Natural killer cell (primary cell): ENCODE data around the gene S100A14. TPM values are rescaled to one million over a fixed set of nuclear protein-coding genes. Genes with fewer than 3 reads are reported as not detected.

Experiments
- ATAC-seq, 3 donors: fragments of 150-1000 bp in 2 of 3; fragments of 200-7000 bp in 1 of 3; cut with Tn5 transposase; 1 replicate in 1 of 3; 2 replicates in 2 of 3; pipeline ENCODE4 v1.10.0; 2021; ENCODE audit warnings: mild to moderate bottlenecking in 2 of 3, moderate library complexity in 2 of 3
- DNase-seq, 2 donors: peaks; one replicate each; pipeline versions ENCODE4 v3.0.0 to v3.0.0-alpha.2; 2013 to 2021; ENCODE audit warnings: mixed read lengths in 1 of 2
- H3K27ac ChIP-seq: one replicate; pipeline ENCODE4 v1.5.1; 2013; ENCODE audit warnings: mild to moderate bottlenecking, low read length
- H3K27me3 ChIP-seq: one replicate; pipeline ENCODE4 v1.6.1; 2013; ENCODE audit warnings: low read length; ENCODE audit not compliant: control insufficient read depth, insufficient read depth
- H3K36me3 ChIP-seq: one replicate; pipeline ENCODE4 v1.6.1; 2013; ENCODE audit warnings: low read length; ENCODE audit not compliant: control insufficient read depth, insufficient read depth
- H3K4me1 ChIP-seq: one replicate; pipeline ENCODE4 v1.6.1; 2013; ENCODE audit warnings: low read length; ENCODE audit not compliant: control insufficient read depth, insufficient read depth
- H3K4me3 ChIP-seq: one replicate; pipeline ENCODE4 v1.5.1; 2013; ENCODE audit warnings: low read length
- H3K9me3 ChIP-seq: one replicate; pipeline ENCODE4 v1.6.1; 2013; ENCODE audit warnings: low read length; ENCODE audit not compliant: control insufficient read depth, insufficient read depth
- H3K27ac Mint-ChIP-seq, 2 donors: one replicate each; pipeline ENCODE4 v1.8.0; 2022; ENCODE audit warnings: mild to moderate bottlenecking in 2 of 2, mixed read lengths in 2 of 2, moderate library complexity in 1 of 2
- H3K27me3 Mint-ChIP-seq, 2 donors: one replicate each; pipeline ENCODE4 v1.8.0; 2022; ENCODE audit warnings: low read depth in 2 of 2, mixed read lengths in 2 of 2
- H3K36me3 Mint-ChIP-seq: one replicate; pipeline ENCODE4 v1.8.0; 2022; ENCODE audit warnings: mixed read lengths
- H3K4me1 Mint-ChIP-seq, 2 donors: one replicate each; pipeline ENCODE4 v1.8.0; 2022; ENCODE audit warnings: mixed read lengths in 2 of 2
- H3K4me3 Mint-ChIP-seq: one replicate; pipeline ENCODE4 v1.8.0; 2022; ENCODE audit warnings: mild to moderate bottlenecking, moderate library complexity, mixed read lengths
- H3K9me3 Mint-ChIP-seq, 2 donors: one replicate each; pipeline ENCODE4 v1.8.0; 2022; ENCODE audit warnings: mixed read lengths in 2 of 2
- CTCF ChIP-seq: fragments of 200-600 bp; IDR thresholded peaks from one replicate; pipeline ENCODE4 v1.8.0; 2022; ENCODE audit warnings: antibody characterized with exemption
- WGBS: methylation state at CpG from one replicate; pipeline ENCODE4 v1.1.7; 2013; ENCODE audit warnings: missing lambda C conversion rate; ENCODE audit not compliant: insufficient coverage; 5-methylcytosine and 5-hydroxymethylcytosine counted together
- intact Hi-C: fragments of 100-400 bp; cut with micrococcal nuclease; formaldehyde crosslinking; loops from one replicate; pipeline ENCODE4 v1.14.2; 2022
- total RNA-seq, 4 donors: library from RNA; stranded (reverse); fragments of 120-200 nt in 1 of 4; gene quantifications; one replicate each; pipeline versions ENCODE4 v1.2.3 to v1.2.4, GENCODE V29; 2013 to 2022

Gene S100A14
- total RNA-seq, 3 donors from 2014 or later (not counting 1 experiment from before 2014, with no cell fraction given) = not detected

DNA sequence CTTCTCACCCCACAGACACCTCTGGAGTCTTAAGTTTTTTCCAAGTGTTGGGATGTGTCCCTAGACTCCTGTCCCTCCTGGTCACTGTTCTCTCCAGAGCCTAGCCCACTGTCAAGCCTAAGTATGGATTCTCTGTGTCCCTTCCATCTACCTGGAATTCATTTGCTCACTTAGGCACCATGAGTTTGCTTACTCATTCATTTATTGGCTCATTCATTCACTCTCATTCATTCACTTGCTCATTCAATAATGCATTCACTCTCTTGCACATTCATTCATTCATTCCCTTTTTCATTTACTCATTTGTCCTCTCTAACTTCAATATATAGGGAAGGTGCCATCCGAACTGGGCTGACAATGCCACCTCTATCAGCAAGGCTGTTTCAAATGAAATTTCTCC, 4.8 kb downstream of the S100A14 start:
- no peak overlapping the region for H3K27ac Mint-ChIP-seq
- TF ChIP-seq CTCF = no peak
- intact Hi-C loops = no loop called here
- no peak overlapping the region for H3K4me3 Mint-ChIP-seq
- 94% methylated on average over 1 of the region's 1 CpG for WGBS
- Histone ChIP-seq H3K4me1 (peaks cover 3% of the 10 kb centered on the region), H3K36me3 (no peaks in the 10 kb centered on the region), H3K4me3 (no peak overlapping the region), H3K27me3 (no peaks in the 10 kb centered on the region), H3K27ac (no peak overlapping the region), H3K9me3 (no peaks in the 10 kb centered on the region)
- no peak for DNase-seq
- no peaks in the 10 kb centered on the region for H3K27me3 Mint-ChIP-seq
- H3K4me1 Mint-ChIP-seq = no peaks in the 10 kb centered on the region
- no peaks in the 10 kb centered on the region for H3K9me3 Mint-ChIP-seq
- no peaks in the 10 kb centered on the region for H3K36me3 Mint-ChIP-seq
- no peak for ATAC-seq

DNA sequence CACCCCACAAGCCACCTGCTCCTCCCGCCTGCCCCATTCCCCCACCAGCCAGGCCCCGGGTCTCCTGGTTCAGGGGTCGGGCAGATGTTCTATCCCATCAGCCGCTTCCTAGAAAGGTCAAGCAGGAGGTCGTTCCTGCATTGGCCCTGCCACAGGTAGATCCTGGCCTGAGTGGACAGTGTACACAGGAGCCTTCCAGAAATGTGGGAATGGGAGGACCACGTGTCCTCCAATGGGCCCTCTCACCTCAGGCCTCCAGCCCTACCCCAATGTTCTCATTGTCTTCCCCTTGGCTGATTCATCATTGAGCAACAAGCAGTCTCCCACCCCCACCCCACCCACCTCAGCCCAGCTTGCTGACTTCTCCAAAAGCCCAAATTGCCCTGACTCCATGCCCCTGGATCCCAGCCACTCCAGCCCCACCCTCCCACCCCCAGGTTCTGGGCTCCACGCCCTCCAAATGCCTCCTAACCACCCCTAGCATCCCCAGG, 5.3 kb downstream of the S100A14 start:
- Mint-ChIP-seq H3K4me3 (no peak overlapping the region), H3K27me3 (no peaks in the 10 kb centered on the region), H3K9me3 (no peaks in the 10 kb centered on the region), H3K27ac (no peak overlapping the region), H3K36me3 (no peaks in the 10 kb centered on the region), H3K4me1 (no peaks in the 10 kb centered on the region)
- no peak overlapping the region for H3K4me3 ChIP-seq
- WGBS = 87% methylated on average over 7 of the region's 7 CpGs
- H3K27me3 ChIP-seq = no peaks in the 10 kb centered on the region
- no peak for ATAC-seq
- H3K36me3 ChIP-seq = no peaks in the 10 kb centered on the region
- no peak for DNase-seq
- no peak overlapping the region for H3K27ac ChIP-seq
- peaks cover 3% of the 10 kb centered on the region for H3K4me1 ChIP-seq
- intact Hi-C loops = no loop called here
- H3K9me3 ChIP-seq = no peaks in the 10 kb centered on the region
- no peak for TF ChIP-seq CTCF

DNA sequence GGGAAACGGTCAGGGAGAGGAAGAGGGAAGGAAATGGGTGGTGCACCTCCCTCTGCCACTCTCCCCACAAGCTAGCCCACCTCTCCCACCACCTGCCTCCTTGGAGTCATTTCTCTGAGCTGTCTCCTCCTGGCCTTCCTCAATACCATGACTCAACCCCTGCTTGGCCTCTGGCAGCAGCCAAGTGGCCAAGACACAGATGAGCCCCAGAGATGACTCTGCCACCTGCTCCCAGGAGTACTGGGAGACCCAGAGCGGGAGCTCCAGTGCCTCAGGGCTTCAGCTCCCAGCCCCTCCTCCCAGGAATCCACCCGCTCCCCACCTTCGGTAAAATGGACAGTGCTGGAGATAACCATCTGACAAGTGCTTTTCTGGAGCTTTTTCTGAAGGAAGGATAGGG, 5.8 kb downstream of the S100A14 start:
- intact Hi-C loops = no loop called here
- no peak for DNase-seq
- no peak for TF ChIP-seq CTCF
- peaks cover 3% of the 10 kb centered on the region for H3K4me1 ChIP-seq
- no peaks in the 10 kb centered on the region for H3K27me3 ChIP-seq
- H3K27ac ChIP-seq = no peak overlapping the region
- 91% methylated on average over 3 of the region's 4 CpGs for WGBS
- H3K4me3 ChIP-seq = no peak overlapping the region
- H3K27me3 Mint-ChIP-seq = peaks cover 0 to under 1% of the 10 kb centered on the region in 2 donors
- H3K9me3 Mint-ChIP-seq = no peaks in the 10 kb centered on the region
- no peaks in the 10 kb centered on the region for H3K36me3 ChIP-seq
- no peak for ATAC-seq
- H3K36me3 Mint-ChIP-seq = no peaks in the 10 kb centered on the region
- H3K27ac Mint-ChIP-seq = no peak overlapping the region
- no peaks in the 10 kb centered on the region for H3K9me3 ChIP-seq
- H3K4me1 Mint-ChIP-seq = no peaks in the 10 kb centered on the region
- no peak overlapping the region for H3K4me3 Mint-ChIP-seq

DNA sequence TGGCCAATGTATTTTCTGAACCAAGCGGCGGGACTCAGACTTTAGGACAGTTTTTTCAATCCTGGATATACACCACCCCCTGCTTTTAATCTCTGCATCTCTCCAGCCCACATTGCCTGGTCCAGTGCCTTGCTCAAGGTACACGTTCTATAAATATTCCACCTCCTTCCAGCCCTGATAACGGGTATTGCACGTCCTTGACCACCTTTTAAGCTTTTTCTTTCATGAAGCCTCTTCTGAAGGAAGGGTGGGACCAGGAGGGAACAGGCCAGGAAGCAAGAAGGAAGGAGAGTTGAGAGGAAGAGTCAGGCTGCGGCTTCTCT, 6.6 kb downstream of the S100A14 start:
- no peak overlapping the region for H3K27ac Mint-ChIP-seq
- WGBS = 86% methylated on average over 6 of the region's 6 CpGs

More for the DNA sequence above, 6.6 kb downstream of the S100A14 start:
- no peaks in the 10 kb centered on the region for H3K4me1 Mint-ChIP-seq
- Histone ChIP-seq H3K4me1 (peaks cover 3% of the 10 kb centered on the region), H3K36me3 (no peaks in the 10 kb centered on the region), H3K27me3 (no peaks in the 10 kb centered on the region), H3K4me3 (no peak overlapping the region), H3K9me3 (no peaks in the 10 kb centered on the region), H3K27ac (no peak overlapping the region)
- no peaks in the 10 kb centered on the region for H3K36me3 Mint-ChIP-seq
- no peak overlapping the region for H3K4me3 Mint-ChIP-seq
- intact Hi-C loops = no loop called here
- ATAC-seq (no peak), DNase-seq (no peak)
- peaks cover 0 to 5% of the 10 kb centered on the region in 2 donors for H3K27me3 Mint-ChIP-seq
- no peak for TF ChIP-seq CTCF
- no peaks in the 10 kb centered on the region for H3K9me3 Mint-ChIP-seq
